Renal pelvis (tissue), 4 donors: ENCODE results near the gene BOC. TPM values are rescaled to one million over a fixed set of nuclear protein-coding genes. Genes with fewer than 3 reads are reported as not detected.

Experiments
- DNase-seq: peaks from one replicate; pipeline ENCODE4 v3.0.0-alpha.2; 2013
- polyA plus RNA-seq, 3 donors: library from polyadenylated mRNA; unstranded; fragments of 120-200 nt; gene quantifications; one replicate each; pipeline ENCODE4 v1.2.1, GENCODE V29; 2013; ENCODE audit not compliant: insufficient read length in 3 of 3

Gene BOC
- polyA plus RNA-seq, 3 donors, result 20.7 to 30.7 (median 24.2) TPM

DNA sequence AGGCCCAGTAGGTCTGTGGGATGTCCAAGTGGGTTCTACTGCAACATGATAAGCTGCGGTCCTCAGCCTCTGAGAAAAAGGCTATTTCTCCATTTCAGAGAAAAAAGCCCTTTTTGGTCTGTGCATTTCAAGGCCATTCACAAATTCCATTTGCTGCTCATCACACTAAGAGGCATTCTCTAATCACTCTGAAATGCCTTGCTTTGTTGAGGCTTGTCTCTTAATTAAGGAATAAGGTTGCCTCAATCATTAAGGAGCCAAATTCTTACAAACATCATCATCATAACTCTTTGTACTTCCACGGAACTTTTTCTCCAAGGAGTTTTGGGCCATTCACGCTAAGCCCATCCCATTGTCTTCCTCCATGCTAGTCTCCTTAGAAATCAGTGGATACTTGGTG lies 74.4 kb downstream of the BOC start:
- DNase-seq, result no peak

DNA sequence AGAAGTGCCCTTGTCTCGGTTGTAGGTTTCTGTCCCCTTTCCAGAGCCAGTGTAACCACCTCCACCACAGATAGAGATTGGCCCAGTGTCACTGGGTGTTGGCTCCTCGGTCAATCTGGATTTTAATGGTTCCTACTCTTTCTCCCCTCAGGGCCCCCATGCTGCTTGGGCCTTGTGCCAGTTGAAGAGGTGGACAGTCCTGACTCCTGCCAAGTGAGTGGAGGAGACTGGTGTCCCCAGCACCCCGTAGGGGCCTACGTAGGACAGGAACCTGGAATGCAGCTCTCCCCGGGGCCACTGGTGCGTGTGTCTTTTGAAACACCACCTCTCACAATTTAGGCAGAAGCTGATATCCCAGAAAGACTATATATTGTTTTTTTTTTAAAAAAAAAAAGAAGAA lies 75.2 kb downstream of the BOC start:
- DNase-seq, result no peak

GRCh38 chr3:113287111-113287802 lies 75.9 kb downstream of the BOC start:
- DNase-seq, result no peak

GRCh38 chr3:113287803-113288648 lies 76.7 kb downstream of the BOC start:
- peak; percentile 74 for DNase-seq

DNA sequence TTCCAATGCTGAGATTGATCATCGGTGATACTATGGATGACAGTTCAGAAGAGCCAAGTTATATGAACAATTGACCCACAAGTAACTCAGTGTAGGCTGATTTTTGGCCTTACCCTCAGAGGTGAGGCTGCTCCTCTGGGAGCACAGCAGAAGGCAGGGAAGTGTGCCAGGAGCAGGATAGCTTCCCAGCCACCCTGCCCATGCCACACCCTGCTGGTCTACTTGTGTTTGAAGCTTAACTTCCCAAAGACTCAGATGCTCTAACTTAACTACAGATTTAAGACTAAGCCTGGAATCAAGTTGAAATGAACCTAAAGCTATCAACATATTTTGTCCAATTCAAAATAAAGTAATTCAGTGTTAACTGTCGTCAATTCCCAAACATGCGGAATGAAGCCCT lies 77.5 kb downstream of the BOC start:
- DNase-seq, result no peak

GRCh38 chr3:113291572-113291971 lies 80.2 kb downstream of the BOC start:
- no peak for DNase-seq

- no peak for DNase-seq
These were observed 81.6 kb downstream of the BOC start for GRCh38 chr3:113292933-113293332.

DNA sequence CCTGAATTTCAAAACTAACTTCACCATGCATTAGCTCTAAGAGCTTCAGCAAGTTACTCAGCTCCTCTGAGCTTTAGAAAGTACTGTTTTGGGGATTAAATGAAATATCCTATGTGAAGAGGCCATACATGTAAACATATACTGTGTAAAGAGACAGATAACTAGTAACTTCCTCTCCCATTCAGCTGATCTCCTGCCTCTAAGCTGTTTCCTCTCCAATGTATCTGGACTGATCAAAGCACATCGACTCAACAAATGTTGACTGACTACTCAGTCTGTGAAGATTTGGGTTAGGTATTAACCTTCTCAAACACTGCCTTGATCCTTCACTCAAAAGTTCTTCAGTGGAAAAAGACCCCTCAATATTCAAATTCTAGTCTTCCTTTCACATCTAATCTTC lies 82.0 kb downstream of the BOC start:
- no peak for DNase-seq

DNA sequence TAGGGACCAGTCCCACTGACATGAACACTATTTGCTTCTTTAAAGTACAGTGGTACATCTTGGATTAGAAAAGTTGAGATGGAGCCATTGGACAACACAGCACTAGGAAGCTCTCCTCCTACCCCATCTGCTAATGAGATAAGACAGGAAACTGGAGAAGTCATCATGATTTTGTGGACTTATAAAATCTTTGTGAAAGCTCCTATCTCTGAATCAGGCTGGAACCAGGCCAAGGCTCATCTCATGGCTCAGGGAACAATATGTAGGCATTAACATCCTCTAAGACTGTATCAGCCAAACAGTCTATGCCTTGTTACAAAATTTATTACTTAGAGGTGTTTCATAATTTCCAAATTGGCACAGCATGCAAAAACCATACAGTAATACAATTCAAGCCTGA lies 84.1 kb downstream of the BOC start:
- no peak for DNase-seq

DNA sequence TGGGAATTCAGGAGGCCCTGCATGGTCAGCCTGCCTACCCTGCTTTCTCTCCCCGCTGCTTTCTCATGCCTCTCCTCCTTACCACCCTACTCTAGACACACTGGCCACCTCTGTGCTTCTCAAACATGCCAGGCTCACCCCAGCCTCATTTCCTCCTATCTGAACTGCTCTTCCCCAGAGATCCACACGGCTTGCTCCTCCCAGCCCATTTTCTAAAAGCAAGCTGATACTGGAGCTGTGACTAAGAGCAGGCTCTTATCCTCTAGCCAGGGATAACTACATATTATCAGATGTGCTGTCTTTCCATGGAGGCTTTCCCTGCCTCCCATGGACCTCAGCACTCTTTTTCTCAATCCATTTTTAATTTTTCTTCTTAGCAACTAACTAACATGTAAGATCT lies 85.9 kb downstream of the BOC start:
- no peak for DNase-seq

DNA sequence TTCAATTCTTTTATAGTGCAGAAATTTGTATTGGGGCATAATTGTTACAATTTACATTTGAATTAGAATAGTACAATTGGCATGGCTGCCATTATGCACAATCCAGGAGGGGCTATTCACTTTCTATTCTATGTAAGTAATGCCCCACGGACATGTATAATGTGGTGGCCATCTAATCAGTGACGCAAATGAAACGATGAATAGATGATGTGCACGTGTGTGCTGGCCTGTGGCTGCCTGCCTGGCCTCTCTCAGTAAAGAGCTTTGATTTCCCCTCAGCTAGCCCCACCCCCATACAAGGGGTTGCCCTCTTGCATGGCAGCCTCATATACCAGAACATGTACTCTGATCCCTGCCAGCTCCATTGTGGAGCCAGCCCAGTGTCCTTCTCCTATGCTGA lies 86.5 kb downstream of the BOC start:
- no peak for DNase-seq

DNA sequence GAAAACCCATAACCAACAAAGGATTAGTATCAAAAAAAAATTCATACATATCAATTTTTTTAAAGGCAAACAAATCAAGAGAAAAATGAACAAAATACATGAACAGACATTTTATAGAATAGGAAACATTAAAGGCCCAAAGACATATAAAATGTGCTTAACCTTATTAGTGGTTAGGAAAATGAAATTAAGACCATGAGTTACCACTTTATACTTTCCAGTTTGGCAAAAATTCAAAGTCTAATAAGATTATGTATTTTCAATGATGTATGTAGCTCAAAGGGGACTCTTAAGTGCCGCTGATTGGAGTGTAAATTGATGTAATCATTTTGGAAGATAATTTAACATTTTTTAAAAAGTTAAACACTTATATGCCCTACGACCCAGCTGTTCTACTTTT lies 89.2 kb downstream of the BOC start:
- no peak for DNase-seq

GRCh38 chr3:113304102-113304501 lies 92.7 kb downstream of the BOC start:
- no peak for DNase-seq

- DNase-seq, result no peak
These were observed 93.6 kb downstream of the BOC start for GRCh38 chr3:113304856-113305540.

- DNase-seq, result no peak
These were observed 99.6 kb downstream of the BOC start for GRCh38 chr3:113310960-113311359.

DNA sequence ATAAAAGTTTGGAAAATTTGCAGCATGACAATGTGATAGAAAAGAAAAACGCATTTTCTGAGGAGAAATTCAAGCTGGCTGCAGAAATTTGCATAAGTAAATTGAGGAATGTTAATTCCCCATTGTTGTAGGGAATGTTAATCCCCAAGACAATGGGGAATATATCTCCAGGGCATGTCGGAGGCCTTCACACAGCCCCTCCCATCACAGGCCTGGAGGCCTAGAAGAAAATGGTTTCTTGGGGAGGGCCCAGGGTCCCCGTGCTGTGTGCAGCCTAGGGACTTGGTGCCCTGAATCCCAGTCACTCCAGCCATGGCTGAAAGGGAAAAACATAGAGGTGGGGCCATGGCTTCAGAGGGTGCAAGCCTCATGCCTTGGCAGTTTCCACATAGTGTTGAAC lies 101.1 kb downstream of the BOC start:
- DNase-seq, result no peak

DNA sequence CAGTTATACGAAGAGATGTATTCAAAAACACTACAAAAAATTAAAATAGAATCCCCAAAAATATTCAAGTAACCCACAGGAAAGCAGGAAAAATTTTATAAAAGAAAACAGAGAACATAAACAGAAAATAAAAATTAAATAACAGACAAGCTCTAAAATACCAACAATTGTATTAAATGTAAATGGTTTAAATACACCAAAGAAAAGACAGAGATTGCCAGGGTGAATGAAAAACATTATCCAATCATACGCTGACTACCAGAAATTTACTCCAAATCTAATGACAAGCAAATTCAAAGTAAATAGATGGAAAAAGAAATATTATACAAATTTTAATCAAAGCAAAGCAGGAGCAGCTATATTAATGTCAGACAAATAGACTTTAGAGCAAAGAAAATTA lies 103.6 kb downstream of the BOC start:
- no peak for DNase-seq

DNA sequence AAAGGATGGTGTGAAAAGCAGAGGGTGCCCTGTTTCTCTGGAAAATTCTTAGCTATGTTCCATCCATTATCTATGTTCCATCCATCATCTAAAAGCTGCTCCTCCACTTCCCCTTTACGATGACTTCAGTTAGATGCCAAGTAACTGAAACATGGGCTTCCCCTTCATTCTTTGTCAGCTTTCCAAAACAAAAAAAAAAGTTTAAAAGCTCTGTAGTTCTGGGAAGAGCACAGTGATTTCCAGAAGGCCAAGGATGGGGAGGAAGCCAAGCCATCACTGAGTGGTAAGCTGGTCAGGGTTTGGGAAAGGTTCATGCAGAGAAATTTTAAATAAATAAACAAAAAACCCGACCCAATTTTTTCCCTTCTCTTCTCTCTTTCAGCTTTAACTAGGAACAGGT lies 118.4 kb downstream of the BOC start:
- no peak for DNase-seq

DNA sequence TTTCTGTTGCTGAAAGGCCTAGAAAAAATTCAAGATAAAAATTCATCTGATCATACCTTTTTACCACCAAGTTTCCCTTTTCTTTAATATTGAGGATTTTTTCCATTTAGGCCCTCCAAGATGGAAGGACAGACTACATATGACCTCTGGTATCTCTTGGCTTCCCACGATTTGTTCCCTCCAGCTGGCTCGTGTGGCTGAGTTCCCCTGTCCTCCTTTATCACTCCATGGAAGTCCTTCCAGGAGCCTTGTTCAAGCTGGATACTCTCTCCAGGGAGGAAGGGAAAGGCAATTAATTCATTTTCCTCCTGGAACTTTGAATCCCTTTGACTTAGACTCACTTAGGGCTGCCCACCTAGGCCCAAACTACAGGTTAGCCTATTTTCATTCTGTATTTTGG lies 119.4 kb downstream of the BOC start:
- DNase-seq, result no peak

- no peak for DNase-seq
These were observed 119.8 kb downstream of the BOC start for GRCh38 chr3:113331187-113331586.
